GM19395 (cell line): Measurements from ENCODE around the gene TMEM101.
"Not testable (repeated sequence)": the region's sequence is repeated elsewhere in the genome, so short reads cannot be mapped to it uniquely, and the experiment has no call there.

ENCODE experiments used
- ATAC-seq: cut with Tn5 transposase; IDR thresholded peaks from one replicate; pipeline ENCODE4 v1.9.1; 2021; ENCODE audit warnings: mild to moderate bottlenecking, moderate library complexity; ENCODE audit not compliant: unreplicated experiment

TMEM101 gene

GRCh38 chr17:43975898-43976297 is 38.9 kb downstream of the TMEM101 start:
- ATAC-seq: no peak

DNA sequence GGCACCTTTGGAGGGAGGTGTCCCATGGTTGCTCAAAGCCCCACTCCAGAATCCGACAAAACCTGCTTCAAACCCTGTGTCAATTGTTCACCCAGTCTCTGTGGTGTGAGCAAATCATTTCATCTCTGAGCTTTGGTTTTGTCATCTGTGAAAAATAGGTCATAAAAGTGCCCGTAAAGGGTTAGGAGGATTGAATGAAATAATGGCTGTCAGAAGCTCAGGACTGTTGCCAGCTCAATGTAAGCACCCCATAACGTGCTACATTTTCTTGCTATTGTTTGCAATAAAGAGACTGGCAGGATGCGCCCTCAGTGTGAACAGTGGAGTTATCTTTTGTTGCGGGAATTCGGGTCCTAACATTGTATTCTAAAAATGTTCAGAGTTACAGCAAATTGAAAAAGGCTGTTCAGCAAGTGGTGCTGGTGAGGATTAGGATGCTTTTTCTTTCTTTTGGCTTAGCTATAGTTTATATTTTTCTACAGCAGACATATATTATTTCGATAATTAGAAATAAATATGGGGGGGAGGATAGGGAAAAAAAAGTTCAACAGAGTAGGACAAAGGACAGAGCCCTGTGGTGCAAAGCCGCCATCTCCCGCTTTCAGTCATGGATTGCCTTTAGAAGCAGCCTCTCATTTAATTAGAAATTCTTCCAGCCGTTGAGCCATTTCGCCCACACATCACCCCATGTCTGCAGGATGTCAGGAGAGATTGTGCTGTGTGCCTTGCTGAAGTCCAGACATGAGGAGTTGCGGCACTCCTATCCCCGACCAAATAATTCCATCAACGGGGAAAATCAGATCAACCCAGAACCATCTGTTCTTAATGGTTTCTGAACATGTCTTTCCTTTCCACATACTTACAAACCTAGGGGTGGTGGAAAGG is 40.1 kb downstream of the TMEM101 start:
- no peak for ATAC-seq

GRCh38 chr17:43972444-43973212 is 42.1 kb downstream of the TMEM101 start:
- not testable (repeated sequence) for ATAC-seq

- ATAC-seq: not testable (repeated sequence)
Observed at GRCh38 chr17:43971436-43971835, 43.3 kb downstream of the TMEM101 start.

DNA sequence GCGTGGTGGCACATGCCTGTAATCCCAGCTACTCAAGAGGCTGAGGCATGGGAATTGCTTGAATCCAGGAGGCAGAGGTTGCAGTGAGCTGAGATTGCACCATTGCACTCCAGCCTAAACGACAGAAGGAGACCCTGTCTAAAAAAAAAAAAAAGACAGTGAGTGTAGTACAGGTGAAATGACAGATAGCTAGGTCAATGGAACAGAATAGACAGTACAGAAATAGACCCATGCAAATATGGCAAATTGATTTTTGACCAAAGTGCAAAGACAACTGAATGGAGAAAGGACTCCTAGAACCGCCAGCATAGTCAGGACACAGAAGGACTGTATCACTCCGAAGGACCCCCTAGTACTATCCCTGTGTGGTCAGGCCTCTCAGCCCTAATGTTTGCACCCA is 44.4 kb downstream of the TMEM101 start:
- ATAC-seq: no peak

GRCh38 chr17:43967251-43967875 is 47.4 kb downstream of the TMEM101 start:
- no peak for ATAC-seq

DNA sequence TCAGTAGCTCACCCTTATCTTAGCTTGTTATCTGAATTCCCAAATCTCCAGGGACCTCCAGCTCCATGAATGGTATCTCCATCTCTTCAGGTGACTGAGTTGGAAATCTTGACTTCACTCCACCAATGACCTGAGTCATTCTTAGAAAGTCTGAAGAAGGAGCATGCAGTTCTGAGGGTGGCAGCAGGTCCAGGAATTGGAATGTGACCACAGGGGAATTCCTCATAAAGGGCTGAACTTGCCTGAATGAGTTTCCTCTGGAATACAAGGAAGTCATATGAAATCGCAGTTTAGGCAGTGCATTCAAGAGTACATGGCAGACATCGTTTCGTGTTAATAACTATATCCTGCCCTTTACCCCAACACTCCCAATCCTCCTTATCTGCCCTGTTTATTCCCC is 48.5 kb downstream of the TMEM101 start:
- ATAC-seq: no peak

DNA sequence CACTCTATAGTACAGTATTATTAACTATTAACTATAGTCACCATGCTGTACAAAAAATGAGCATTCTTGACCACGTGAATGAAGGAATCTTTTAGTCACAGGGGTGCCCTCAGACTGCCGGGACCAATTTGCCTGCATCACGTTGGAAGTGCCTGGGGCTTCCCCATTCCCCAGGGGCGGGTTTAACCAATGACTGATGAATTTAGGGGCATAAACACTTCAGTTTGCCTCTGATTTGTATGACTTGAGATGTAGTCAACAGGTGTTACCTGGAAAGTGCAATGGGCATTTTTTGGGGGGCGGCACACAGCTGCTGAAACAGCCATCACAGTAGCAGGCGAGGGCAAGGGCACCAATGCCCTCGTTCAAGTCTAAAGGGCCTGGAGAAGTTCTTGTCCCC is 52.3 kb downstream of the TMEM101 start:
- no peak for ATAC-seq

DNA sequence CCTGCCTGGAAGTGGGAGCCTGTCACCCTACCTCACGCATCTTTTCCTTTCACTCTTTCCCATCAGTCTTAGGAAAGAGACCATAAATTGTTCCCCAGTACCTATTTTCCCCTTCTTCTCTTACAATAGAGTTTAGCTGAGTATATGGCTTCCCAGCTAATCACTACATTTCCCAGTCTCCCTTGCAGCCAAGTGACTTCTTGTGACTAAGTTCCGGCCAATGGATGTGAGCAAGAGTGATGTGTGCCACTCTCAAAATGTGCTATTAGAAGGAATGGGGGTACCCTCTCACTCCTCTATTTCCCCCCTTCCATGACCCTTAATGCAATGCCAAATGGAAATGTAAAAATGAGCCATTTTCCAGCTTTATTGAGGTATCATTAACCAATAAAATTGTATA is 52.8 kb downstream of the TMEM101 start:
- no peak for ATAC-seq

- ATAC-seq: not testable (repeated sequence)
Observed at GRCh38 chr17:43961292-43961691, 53.5 kb downstream of the TMEM101 start.
